Kidney (tissue), 14 donors: ENCODE data around the gene FOXRED1. TPM values are rescaled to one million over a fixed set of nuclear protein-coding genes. Genes with fewer than 3 reads are reported as not detected.

ENCODE experiments used
- DNase-seq, 5 donors: peaks; one replicate each; pipeline ENCODE4 v3.0.0-alpha.2; 2013 to 2020
- FAIRE-seq: peaks from 2 replicates; lab custom pipeline; 2012; peaks lifted over from hg19 to GRCh38; lab: Jason Lieb, UNC
- H3K27ac ChIP-seq, 2 donors: one replicate each; pipeline ENCODE4 v1.7.0; 2013; ENCODE audit warnings: low read depth in 2 of 2, low read length in 2 of 2, inconsistent platforms in 1 of 2
- H3K27me3 ChIP-seq: one replicate; pipeline ENCODE4 v1.7.1; 2013; ENCODE audit warnings: low read length, inconsistent platforms; ENCODE audit not compliant: control insufficient read depth, insufficient read depth
- H3K36me3 ChIP-seq, 3 donors: one replicate each; pipeline versions ENCODE4 v1.7.0 to v1.7.1; 2013; ENCODE audit warnings: low read length in 3 of 3, control low read depth in 1 of 3, inconsistent platforms in 1 of 3; ENCODE audit not compliant: insufficient read depth in 3 of 3, control insufficient read depth in 2 of 3
- H3K4me1 ChIP-seq, 3 donors: one replicate each; pipeline versions ENCODE4 v1.7.0 to v1.7.1; 2013; ENCODE audit warnings: low read length in 3 of 3, inconsistent platforms in 1 of 3, low read depth in 1 of 3; ENCODE audit not compliant: control insufficient read depth in 2 of 3, insufficient read depth in 2 of 3
- H3K4me3 ChIP-seq, 3 donors: one replicate each; pipeline versions ENCODE4 v1.7.0 to v1.8.1; 2013; ENCODE audit warnings: low read length in 3 of 3, control low read depth in 1 of 3, inconsistent platforms in 1 of 3
- H3K9ac ChIP-seq, 3 donors: one replicate each; pipeline versions ENCODE4 v1.7.0 to v1.7.1; 2013; ENCODE audit warnings: low read length in 3 of 3, control low read depth in 1 of 3, inconsistent platforms in 1 of 3
- H3K9me3 ChIP-seq, 3 donors: one replicate each; pipeline versions ENCODE4 v1.7.0 to v1.7.1; 2013; ENCODE audit warnings: low read length in 3 of 3, control low read depth in 1 of 3, inconsistent platforms in 1 of 3; ENCODE audit not compliant: control insufficient read depth in 2 of 3, insufficient read depth in 1 of 3
- intact Hi-C: fragments of 100-400 bp; cut with DNase I; formaldehyde crosslinking; loops from one replicate; pipeline ENCODE4 v1.11.1; 2022
- polyA plus RNA-seq: library from polyadenylated mRNA; stranded (reverse); fragments of 350-450 nt; fragmentation: Illumina TruSeq; extraction: RNeasy Lipid Tissue Mini Kit (QIAGEN cat#74804); gene quantifications from one replicate; pipeline ENCODE4 v1.2.3, GENCODE V29; 2014; ENCODE audit warnings: low read depth, low replicate concordance; ENCODE audit not compliant: insufficient read depth
- total RNA-seq: library from RNA; stranded (reverse); fragmentation: NEBNext Ultra II Directional; extraction: Animal tissue kit (Norgen Biotek cat#: 25700); gene quantifications from one replicate; pipeline ENCODE4 v1.2.1, GENCODE V29; 2021
- TF ChIP-seq, protein P1 (sequence below): IDR thresholded peaks from 3 replicates; pipeline ENCODE4 v1.5.1; 2012; ENCODE audit warnings: mild to moderate bottlenecking, moderate library complexity, borderline replicate concordance; ENCODE audit not compliant: insufficient read depth; ENCODE audit errors: extremely low read depth
- donor health status: control.
- donor health status: control.
- donor health status: control.
- donor health status: control.
- donor health status: control.
- donor health status: DM: yes; HTN: yes; CAD: no.
- donor health status: Normal renal cell carcinoma (clear cell type).

FOXRED1 gene
- total and polyA plus RNA-seq, 2 donors from 2014 or later = 21.5 to 37.1 TPM

DNA sequence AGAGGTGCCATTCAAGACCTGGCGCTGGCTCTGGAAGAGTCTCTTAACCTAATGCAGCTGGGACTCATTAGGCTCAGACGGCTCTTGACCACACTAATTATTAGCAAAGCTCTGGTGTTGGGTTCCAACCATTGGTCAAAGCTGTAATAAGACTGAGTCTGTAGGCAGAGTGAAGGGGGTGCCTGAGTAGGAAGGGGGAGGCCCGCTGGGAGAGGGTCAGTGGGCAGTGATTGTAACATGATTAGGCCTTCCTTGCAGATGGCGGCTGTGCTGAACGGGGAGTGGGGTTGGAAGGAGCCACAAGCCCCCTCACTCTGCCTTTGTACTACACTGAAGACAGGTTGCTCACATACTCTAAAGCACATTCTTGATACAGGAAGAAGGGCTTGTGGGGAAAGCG is 5.5 kb upstream of the FOXRED1 start:
- intact Hi-C loops = no loop called here
- TF ChIP-seq, protein P1, sequence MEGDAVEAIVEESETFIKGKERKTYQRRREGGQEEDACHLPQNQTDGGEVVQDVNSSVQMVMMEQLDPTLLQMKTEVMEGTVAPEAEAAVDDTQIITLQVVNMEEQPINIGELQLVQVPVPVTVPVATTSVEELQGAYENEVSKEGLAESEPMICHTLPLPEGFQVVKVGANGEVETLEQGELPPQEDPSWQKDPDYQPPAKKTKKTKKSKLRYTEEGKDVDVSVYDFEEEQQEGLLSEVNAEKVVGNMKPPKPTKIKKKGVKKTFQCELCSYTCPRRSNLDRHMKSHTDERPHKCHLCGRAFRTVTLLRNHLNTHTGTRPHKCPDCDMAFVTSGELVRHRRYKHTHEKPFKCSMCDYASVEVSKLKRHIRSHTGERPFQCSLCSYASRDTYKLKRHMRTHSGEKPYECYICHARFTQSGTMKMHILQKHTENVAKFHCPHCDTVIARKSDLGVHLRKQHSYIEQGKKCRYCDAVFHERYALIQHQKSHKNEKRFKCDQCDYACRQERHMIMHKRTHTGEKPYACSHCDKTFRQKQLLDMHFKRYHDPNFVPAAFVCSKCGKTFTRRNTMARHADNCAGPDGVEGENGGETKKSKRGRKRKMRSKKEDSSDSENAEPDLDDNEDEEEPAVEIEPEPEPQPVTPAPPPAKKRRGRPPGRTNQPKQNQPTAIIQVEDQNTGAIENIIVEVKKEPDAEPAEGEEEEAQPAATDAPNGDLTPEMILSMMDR = no peak
- H3K36me3 ChIP-seq = peaks cover 20 to 57% (median 46%) of the 10 kb centered on the region in 3 donors

DNA sequence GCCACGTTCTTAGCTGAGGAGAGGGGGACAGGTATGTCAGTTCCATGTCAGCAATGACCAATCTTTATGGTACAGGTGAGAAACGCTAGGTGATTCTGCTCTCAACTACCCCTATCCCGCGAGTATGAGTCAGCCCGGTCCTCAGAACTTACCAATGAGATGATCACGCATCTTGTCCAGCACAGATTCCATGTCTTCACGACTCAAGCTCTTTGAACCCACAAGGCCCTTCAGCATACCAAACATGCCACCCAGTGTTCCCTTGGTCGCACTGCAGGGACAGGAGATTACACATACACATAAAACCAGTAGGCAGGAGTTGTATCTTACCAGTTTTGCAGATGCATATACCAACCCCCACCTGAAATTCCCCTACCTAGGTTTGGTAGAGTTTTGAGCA is 3.1 kb upstream of the FOXRED1 start:
- TF ChIP-seq, protein P1 = no peak
- no peak for FAIRE-seq
- Histone ChIP-seq H3K27ac (no peak overlapping the region), H3K36me3 (peaks cover 20 to 57% (median 46%) of the 10 kb centered on the region in 3 donors), H3K9me3 (no peaks in the 10 kb centered on the region), H3K4me1 (peaks cover 2 to 13% (median 7%) of the 10 kb centered on the region in 3 donors), H3K9ac (no peak overlapping the region), H3K27me3 (no peaks in the 10 kb centered on the region), H3K4me3 (no peak overlapping the region)
- no peak for DNase-seq
- intact Hi-C loops = no loop called here

More for the DNA sequence above, 5.5 kb upstream of the FOXRED1 start:
- Histone ChIP-seq H3K9me3 (no peaks in the 10 kb centered on the region), H3K4me1 (peaks cover 2 to 7% (median 5%) of the 10 kb centered on the region in 3 donors), H3K27me3 (no peaks in the 10 kb centered on the region), H3K9ac (no peak overlapping the region), H3K4me3 (no peak overlapping the region), H3K27ac (no peak overlapping the region)
- DNase-seq (no peak), FAIRE-seq (no peak)

DNA sequence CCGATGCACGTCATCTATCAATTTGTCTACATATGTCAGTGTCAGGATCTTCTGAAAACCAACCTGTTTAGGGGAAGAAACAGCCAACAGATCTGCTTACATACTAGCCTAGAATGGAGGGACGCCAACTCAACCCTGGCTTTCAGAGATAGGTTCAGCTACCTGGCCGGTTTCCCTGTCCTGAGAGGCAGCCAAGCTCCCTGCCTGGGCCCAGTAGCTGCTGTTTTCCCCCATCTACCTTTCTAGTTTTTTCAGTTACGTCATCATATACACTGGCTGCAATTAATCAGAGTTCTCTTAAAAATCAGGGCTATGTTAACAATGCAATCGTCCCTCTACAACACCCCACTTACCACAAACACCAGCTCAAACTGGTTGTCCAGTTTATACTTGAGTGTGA is 1.3 kb upstream of the FOXRED1 start:
- intact Hi-C loops = no loop called here
- peaks cover 20 to 43% (median 39%) of the 10 kb centered on the region in 3 donors for H3K36me3 ChIP-seq
- H3K9me3 ChIP-seq = no peaks in the 10 kb centered on the region
- DNase-seq (no peak), FAIRE-seq (no peak)
- TF ChIP-seq, protein P1 = no peak
- H3K27ac ChIP-seq = peak overlapping the region in 1 of 2 donors; percentile 28
- H3K27me3 ChIP-seq = no peaks in the 10 kb centered on the region
- peak overlapping the region; percentile 84 to 96 (median 96) for H3K9ac ChIP-seq
- H3K4me3 ChIP-seq = peak overlapping the region; percentile 89 to 94 (median 93)
- H3K4me1 ChIP-seq = peaks cover 2 to 13% (median 7%) of the 10 kb centered on the region in 3 donors

DNA sequence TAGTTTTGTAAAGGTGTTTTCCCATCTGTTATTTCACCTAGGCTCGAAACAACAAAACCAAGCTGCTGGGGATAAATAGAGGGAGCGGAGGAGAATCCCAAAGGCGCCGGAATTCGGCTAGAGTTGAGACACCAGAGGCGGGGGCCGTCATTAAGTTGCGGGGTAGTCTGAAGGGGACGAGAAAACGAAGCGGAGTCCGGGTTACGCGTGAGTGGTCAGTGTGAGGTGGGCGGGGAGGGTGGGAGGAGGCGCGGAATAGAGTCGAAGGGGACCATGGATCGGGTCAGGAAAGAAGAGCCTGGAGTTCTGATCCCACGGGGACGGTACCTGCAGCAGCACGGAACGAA is 620 bp upstream of the FOXRED1 start:
- peaks cover 17 to 41% (median 36%) of the 10 kb centered on the region in 3 donors for H3K36me3 ChIP-seq
- H3K27ac ChIP-seq = peak overlapping the region; percentile 76 to 82
- peaks cover 2 to 13% (median 7%) of the 10 kb centered on the region in 3 donors for H3K4me1 ChIP-seq
- intact Hi-C loops = no loop called here
- peak overlapping the region; percentile 89 to 94 (median 93) for H3K4me3 ChIP-seq
- DNase-seq = no peak
- no peaks in the 10 kb centered on the region for H3K27me3 ChIP-seq
- TF ChIP-seq, protein P1 = no peak
- H3K9ac ChIP-seq = peak overlapping the region; percentile 84 to 96 (median 96)
- no peaks in the 10 kb centered on the region for H3K9me3 ChIP-seq
- no peak for FAIRE-seq
